Stimulated activated memory B cell treated with anti-CD40 and anti-IgM and Interleukin-4, amounts not matched to agents 10 μg/mL and 1 μg/mL and 100 μg/mL, for 72 hours (primary cell): ENCODE data around the gene TFEB.
A peak's percentile ranks its signal among the peaks of the same experiment; 100 is the strongest.

Experiments used
- ATAC-seq: fragments of 150-1000 bp; cut with Tn5 transposase; 2 replicates; pipeline ENCODE4 v1.10.0; 2021
- H3K27ac Mint-ChIP-seq: one replicate; pipeline ENCODE4 v1.8.0; 2022; ENCODE audit warnings: mild to moderate bottlenecking, mixed read lengths
- H3K27me3 Mint-ChIP-seq: one replicate; pipeline ENCODE4 v1.8.0; 2022; ENCODE audit warnings: mixed read lengths
- H3K36me3 Mint-ChIP-seq: one replicate; pipeline ENCODE4 v1.8.0; 2022; ENCODE audit warnings: mixed read lengths
- H3K4me1 Mint-ChIP-seq: one replicate; pipeline ENCODE4 v1.8.0; 2022; ENCODE audit warnings: mixed read lengths
- H3K4me3 Mint-ChIP-seq: one replicate; pipeline ENCODE4 v1.8.0; 2022; ENCODE audit warnings: mild to moderate bottlenecking, moderate library complexity, mixed read lengths
- H3K9me3 Mint-ChIP-seq: one replicate; pipeline ENCODE4 v1.8.0; 2022; ENCODE audit warnings: mixed read lengths

Gene TFEB

GRCh38 chr6:41748542-41748941 is 13.1 kb upstream of the TFEB start:
- ATAC-seq: no peak
- Mint-ChIP-seq H3K4me1 (no peaks in the 10 kb centered on the region), H3K36me3 (no peaks in the 10 kb centered on the region), H3K4me3 (no peak overlapping the region), H3K27me3 (peaks cover 12% of the 10 kb centered on the region), H3K9me3 (no peaks in the 10 kb centered on the region), H3K27ac (no peak overlapping the region)

GRCh38 chr6:41748102-41748477 is 12.7 kb upstream of the TFEB start:
- no peaks in the 10 kb centered on the region for H3K36me3 Mint-ChIP-seq
- H3K27me3 Mint-ChIP-seq: peaks cover 12% of the 10 kb centered on the region
- H3K9me3 Mint-ChIP-seq: no peaks in the 10 kb centered on the region
- H3K4me3 Mint-ChIP-seq: no peak overlapping the region
- no peak overlapping the region for H3K27ac Mint-ChIP-seq
- H3K4me1 Mint-ChIP-seq: no peaks in the 10 kb centered on the region
- no peak for ATAC-seq

GRCh38 chr6:41747256-41748101 is 12.1 kb upstream of the TFEB start, which contains the start of gene PGC:
TSS of gene PGC (minus strand) at chr6:41747397. CDS start at chr6:41747334, 63 bp downstream.
- Mint-ChIP-seq H3K9me3 (no peaks in the 10 kb centered on the region), H3K27me3 (peaks cover 12% of the 10 kb centered on the region), H3K36me3 (no peaks in the 10 kb centered on the region), H3K4me1 (no peaks in the 10 kb centered on the region), H3K4me3 (no peak within 1 kb of the TSS), H3K27ac (no peak within 1 kb of the TSS)
- ATAC-seq: no peak

- Mint-ChIP-seq H3K36me3 (no peaks in the 10 kb centered on the region), H3K9me3 (no peaks in the 10 kb centered on the region), H3K27ac (no peak overlapping the region), H3K4me3 (no peak overlapping the region), H3K27me3 (peaks cover 12% of the 10 kb centered on the region), H3K4me1 (no peaks in the 10 kb centered on the region)
- no peak for ATAC-seq
These were observed 10.7 kb upstream of the TFEB start for GRCh38 chr6:41746107-41746506.

GRCh38 chr6:41744236-41744787 is 8.9 kb upstream of the TFEB start:
- H3K4me3 Mint-ChIP-seq: no peak overlapping the region
- H3K27ac Mint-ChIP-seq: no peak overlapping the region
- no peaks in the 10 kb centered on the region for H3K36me3 Mint-ChIP-seq
- H3K4me1 Mint-ChIP-seq: no peaks in the 10 kb centered on the region
- H3K27me3 Mint-ChIP-seq: no peaks in the 10 kb centered on the region
- no peaks in the 10 kb centered on the region for H3K9me3 Mint-ChIP-seq
- ATAC-seq: no peak

GRCh38 chr6:41743406-41744235 is 8.2 kb upstream of the TFEB start:
- H3K27ac Mint-ChIP-seq: no peak overlapping the region
- no peaks in the 10 kb centered on the region for H3K27me3 Mint-ChIP-seq
- H3K9me3 Mint-ChIP-seq: no peaks in the 10 kb centered on the region
- H3K4me1 Mint-ChIP-seq: no peaks in the 10 kb centered on the region
- no peak overlapping the region for H3K4me3 Mint-ChIP-seq
- ATAC-seq: no peak
- H3K36me3 Mint-ChIP-seq: no peaks in the 10 kb centered on the region

- no peaks in the 10 kb centered on the region for H3K27me3 Mint-ChIP-seq
- H3K4me3 Mint-ChIP-seq: no peak overlapping the region
- no peak overlapping the region for H3K27ac Mint-ChIP-seq
- H3K4me1 Mint-ChIP-seq: no peaks in the 10 kb centered on the region
- ATAC-seq: no peak
- no peaks in the 10 kb centered on the region for H3K36me3 Mint-ChIP-seq
- no peaks in the 10 kb centered on the region for H3K9me3 Mint-ChIP-seq
These were observed 6.5 kb upstream of the TFEB start for GRCh38 chr6:41741625-41742490.

- Mint-ChIP-seq H3K36me3 (no peaks in the 10 kb centered on the region), H3K4me1 (peaks cover 8% of the 10 kb centered on the region), H3K4me3 (no peak overlapping the region), H3K27me3 (no peaks in the 10 kb centered on the region), H3K27ac (no peak overlapping the region), H3K9me3 (no peaks in the 10 kb centered on the region)
- ATAC-seq: no peak
These were observed 5.2 kb upstream of the TFEB start for GRCh38 chr6:41740366-41741162.

- Mint-ChIP-seq H3K4me1 (peaks cover 8% of the 10 kb centered on the region), H3K4me3 (no peak overlapping the region), H3K36me3 (no peaks in the 10 kb centered on the region), H3K27me3 (no peaks in the 10 kb centered on the region), H3K27ac (no peak overlapping the region), H3K9me3 (no peaks in the 10 kb centered on the region)
- ATAC-seq: no peak
These were observed 3.6 kb upstream of the TFEB start for GRCh38 chr6:41739041-41739440.

GRCh38 chr6:41737591-41738130 is 2.3 kb upstream of the TFEB start:
- H3K27ac Mint-ChIP-seq: no peak overlapping the region
- ATAC-seq: no peak
- no peaks in the 10 kb centered on the region for H3K27me3 Mint-ChIP-seq
- peaks cover under 1% of the 10 kb centered on the region for H3K36me3 Mint-ChIP-seq
- H3K4me1 Mint-ChIP-seq: peaks cover 9% of the 10 kb centered on the region
- no peaks in the 10 kb centered on the region for H3K9me3 Mint-ChIP-seq
- H3K4me3 Mint-ChIP-seq: no peak overlapping the region

GRCh38 chr6:41736800-41737555 is 1.6 kb upstream of the TFEB start:
- no peak for ATAC-seq
- Mint-ChIP-seq H3K9me3 (no peaks in the 10 kb centered on the region), H3K4me1 (peaks cover 14% of the 10 kb centered on the region), H3K4me3 (no peak overlapping the region), H3K27ac (no peak overlapping the region), H3K36me3 (peaks cover 7% of the 10 kb centered on the region), H3K27me3 (no peaks in the 10 kb centered on the region)

- Mint-ChIP-seq H3K27ac (no peak overlapping the region), H3K27me3 (no peaks in the 10 kb centered on the region)
These were observed 852 bp upstream of the TFEB start for GRCh38 chr6:41736186-41736733.

More at GRCh38 chr6:41736186-41736733, 852 bp upstream of the TFEB start:
- Mint-ChIP-seq H3K4me1 (peaks cover 19% of the 10 kb centered on the region), H3K9me3 (no peaks in the 10 kb centered on the region), H3K4me3 (peak overlapping the region; percentile 59), H3K36me3 (peaks cover 11% of the 10 kb centered on the region)
- no peak for ATAC-seq
